ENCODE data around the gene GARIN5A.

GARIN5A gene

GRCh38 chr19:50460161-50460765, 16.4 kb downstream of the GARIN5A start:
- TF ChIP-seq REST (IDR thresholded peaks at IDR 0.05; ENCODE audit: insufficient replicate concordance, low read depth): no peak
- no peak for TF ChIP-seq SPI1 (IDR thresholded peaks at IDR 0.05; ENCODE audit: borderline replicate concordance, low read depth)
- TF ChIP-seq POLR2AphosphoS5 (IDR thresholded peaks at IDR 0.05; ENCODE audit: low read depth): no peak
- no peak for TF ChIP-seq CTCF (IDR thresholded peaks at IDR 0.05; ENCODE audit: insufficient read depth, low read length)
- no peak for TF ChIP-seq GABPA (IDR thresholded peaks at IDR 0.05; ENCODE audit: low read depth)
- DNase-seq (ENCODE audit: low read depth in 1 of 2, low spot score in 1 of 2): no peak
- no peak overlapping the region for H3K27ac ChIP-seq (replicated peaks)
- H3K4me3 ChIP-seq (replicated peaks; ENCODE audit: insufficient read depth, low read length): no peak overlapping the region
- H3K27me3 ChIP-seq (ENCODE audit: insufficient read depth, poor library complexity, severe bottlenecking): no peaks in the 10 kb centered on the region

GRCh38 chr19:50459638-50460037, 17.0 kb downstream of the GARIN5A start:
- Histone ChIP-seq H3K4me3 (replicated peaks; ENCODE audit: insufficient read depth, low read length) (no peak overlapping the region), H3K27me3 (ENCODE audit: insufficient read depth, poor library complexity, severe bottlenecking) (no peaks in the 10 kb centered on the region), H3K27ac (replicated peaks) (no peak overlapping the region)
- DNase-seq (ENCODE audit: low read depth in 1 of 2, low spot score in 1 of 2): no peak
- TF ChIP-seq SPI1 (IDR thresholded peaks at IDR 0.05; ENCODE audit: borderline replicate concordance, low read depth) (peak; percentile 19; the same call in 1 of the 2 replicates), CTCF (IDR thresholded peaks at IDR 0.05; ENCODE audit: insufficient read depth, low read length) (no peak), GABPA (IDR thresholded peaks at IDR 0.05; ENCODE audit: low read depth) (no peak), REST (IDR thresholded peaks at IDR 0.05; ENCODE audit: insufficient replicate concordance, low read depth) (no peak), POLR2AphosphoS5 (IDR thresholded peaks at IDR 0.05; ENCODE audit: low read depth) (no peak)

DNA sequence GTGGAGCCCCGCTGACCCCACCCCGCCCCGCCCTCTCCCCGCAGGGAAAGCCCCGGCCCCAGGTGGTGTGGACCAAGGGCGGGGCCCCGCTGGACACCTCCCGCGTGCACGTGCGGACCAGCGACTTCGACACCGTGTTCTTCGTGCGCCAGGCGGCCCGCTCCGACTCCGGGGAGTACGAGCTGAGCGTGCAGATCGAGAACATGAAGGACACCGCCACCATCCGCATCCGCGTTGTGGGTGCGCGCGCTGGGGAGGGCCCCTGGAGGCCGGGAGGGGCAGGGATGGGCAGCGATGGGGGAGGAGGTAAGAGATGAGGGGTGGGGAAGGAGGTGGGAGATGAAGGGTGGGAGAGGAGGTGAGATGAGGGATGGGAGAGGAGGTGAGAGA, 17.6 kb downstream of the GARIN5A start:
- Histone ChIP-seq H3K4me3 (replicated peaks; ENCODE audit: insufficient read depth, low read length) (no peak overlapping the region), H3K27me3 (ENCODE audit: insufficient read depth, poor library complexity, severe bottlenecking) (no peaks in the 10 kb centered on the region), H3K27ac (replicated peaks) (no peak overlapping the region)
- TF ChIP-seq REST (IDR thresholded peaks at IDR 0.05; ENCODE audit: insufficient replicate concordance, low read depth) (no peak), CTCF (IDR thresholded peaks at IDR 0.05; ENCODE audit: insufficient read depth, low read length) (no peak), SPI1 (IDR thresholded peaks at IDR 0.05; ENCODE audit: borderline replicate concordance, low read depth) (no peak), POLR2AphosphoS5 (IDR thresholded peaks at IDR 0.05; ENCODE audit: low read depth) (no peak), GABPA (IDR thresholded peaks at IDR 0.05; ENCODE audit: low read depth) (no peak)
- DNase-seq (ENCODE audit: low read depth in 1 of 2, low spot score in 1 of 2): no peak

Data from HL-60 (cell line).